ENCODE data around the gene RBMS1.
"Not testable (repeated sequence)": the region's sequence is repeated elsewhere in the genome, so short reads cannot be mapped to it uniquely, and the experiment has no call there.

Gene RBMS1

GRCh38 chr2:160459538-160460332 is 33.9 kb downstream of the RBMS1 start:
- POLR2A ChIA-PET (ENCODE audit: low non-redundant PET), result no interaction called here
- no peak for TF ChIP-seq CTCF (conservative IDR thresholded peaks at IDR 0.05; ENCODE audit: low read depth)
- DNase-seq (ENCODE audit: low spot score), result no peak
- no peak overlapping the region for H3K27ac ChIP-seq
- CTCF ChIA-PET, result no interaction called here

- no peak for TF ChIP-seq CTCF (conservative IDR thresholded peaks at IDR 0.05; ENCODE audit: low read depth)
- DNase-seq (ENCODE audit: low spot score), result no peak
- CTCF ChIA-PET, result no interaction called here
- POLR2A ChIA-PET (ENCODE audit: low non-redundant PET), result no interaction called here
- no peak overlapping the region for H3K27ac ChIP-seq
These were observed 34.7 kb downstream of the RBMS1 start for GRCh38 chr2:160458718-160459453.

- POLR2A ChIA-PET (ENCODE audit: low non-redundant PET), result no interaction called here
- H3K27ac ChIP-seq, result no peak overlapping the region
- no peak for DNase-seq (ENCODE audit: low spot score)
- TF ChIP-seq CTCF (conservative IDR thresholded peaks at IDR 0.05; ENCODE audit: low read depth), result no peak
- CTCF ChIA-PET, result interaction anchor here (0.8 kb wide), 1 partner anchor 27 kb away, joined by 3 read pairs; no protein-coding TSS in a partner anchor
These were observed 36.0 kb downstream of the RBMS1 start for GRCh38 chr2:160457588-160457987.

- no peak for TF ChIP-seq CTCF (conservative IDR thresholded peaks at IDR 0.05; ENCODE audit: low read depth)
- ChIA-PET CTCF (interaction anchor here (0.7 kb wide), 1 partner anchor 821 kb away, joined by 3 read pairs; no protein-coding TSS in a partner anchor), POLR2A (ENCODE audit: low non-redundant PET) (no interaction called here)
- no peak overlapping the region for H3K27ac ChIP-seq
- DNase-seq (ENCODE audit: low spot score), result no peak
These were observed 39.4 kb downstream of the RBMS1 start for GRCh38 chr2:160454070-160454797.

GRCh38 chr2:160453111-160453820 is 40.3 kb downstream of the RBMS1 start:
- H3K27ac ChIP-seq, result no peak overlapping the region
- TF ChIP-seq CTCF (conservative IDR thresholded peaks at IDR 0.05; ENCODE audit: low read depth), result no peak
- no peak for DNase-seq (ENCODE audit: low spot score)
- POLR2A ChIA-PET (ENCODE audit: low non-redundant PET), result no interaction called here
- CTCF ChIA-PET, result no interaction called here

GRCh38 chr2:160450486-160450885 is 43.1 kb downstream of the RBMS1 start:
- no peak for TF ChIP-seq CTCF (conservative IDR thresholded peaks at IDR 0.05; ENCODE audit: low read depth)
- ChIA-PET POLR2A (ENCODE audit: low non-redundant PET) (no interaction called here), CTCF (interaction anchor here (0.7 kb wide), 1 partner anchor 29 kb away, joined by 3 read pairs; no protein-coding TSS in a partner anchor)
- no peak for DNase-seq (ENCODE audit: low spot score)
- H3K27ac ChIP-seq, result no peak overlapping the region

GRCh38 chr2:160448821-160449220 is 44.8 kb downstream of the RBMS1 start:
- CTCF ChIA-PET; POLR2A ChIA-PET (ENCODE audit: low non-redundant PET); DNase-seq (ENCODE audit: low spot score); H3K27ac ChIP-seq: not testable (repeated sequence)

Data from RWPE1 (cell line).